Measurements from ENCODE around the gene TBC1D22A. TPM values are rescaled to one million over a fixed set of nuclear protein-coding genes. Genes with fewer than 3 reads are reported as not detected.

TBC1D22A gene
- total and polyA plus RNA-seq, 9 of the 15 experiments (the other 6 are each of a cell fraction or from before 2014, with no cell fraction given) = 0.20 to 11.5 (median 5.2) TPM

GRCh38 chr22:46865052-46865434 is 102.6 kb downstream of the TBC1D22A start (continued):
- TF ChIP-seq, protein P1, sequence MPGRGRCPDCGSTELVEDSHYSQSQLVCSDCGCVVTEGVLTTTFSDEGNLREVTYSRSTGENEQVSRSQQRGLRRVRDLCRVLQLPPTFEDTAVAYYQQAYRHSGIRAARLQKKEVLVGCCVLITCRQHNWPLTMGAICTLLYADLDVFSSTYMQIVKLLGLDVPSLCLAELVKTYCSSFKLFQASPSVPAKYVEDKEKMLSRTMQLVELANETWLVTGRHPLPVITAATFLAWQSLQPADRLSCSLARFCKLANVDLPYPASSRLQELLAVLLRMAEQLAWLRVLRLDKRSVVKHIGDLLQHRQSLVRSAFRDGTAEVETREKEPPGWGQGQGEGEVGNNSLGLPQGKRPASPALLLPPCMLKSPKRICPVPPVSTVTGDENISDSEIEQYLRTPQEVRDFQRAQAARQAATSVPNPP (IDR thresholded peaks at IDR 0.05; ENCODE audit: borderline replicate concordance, insufficient read depth, insufficient read length) = no peak
- TF ChIP-seq, protein P2, sequence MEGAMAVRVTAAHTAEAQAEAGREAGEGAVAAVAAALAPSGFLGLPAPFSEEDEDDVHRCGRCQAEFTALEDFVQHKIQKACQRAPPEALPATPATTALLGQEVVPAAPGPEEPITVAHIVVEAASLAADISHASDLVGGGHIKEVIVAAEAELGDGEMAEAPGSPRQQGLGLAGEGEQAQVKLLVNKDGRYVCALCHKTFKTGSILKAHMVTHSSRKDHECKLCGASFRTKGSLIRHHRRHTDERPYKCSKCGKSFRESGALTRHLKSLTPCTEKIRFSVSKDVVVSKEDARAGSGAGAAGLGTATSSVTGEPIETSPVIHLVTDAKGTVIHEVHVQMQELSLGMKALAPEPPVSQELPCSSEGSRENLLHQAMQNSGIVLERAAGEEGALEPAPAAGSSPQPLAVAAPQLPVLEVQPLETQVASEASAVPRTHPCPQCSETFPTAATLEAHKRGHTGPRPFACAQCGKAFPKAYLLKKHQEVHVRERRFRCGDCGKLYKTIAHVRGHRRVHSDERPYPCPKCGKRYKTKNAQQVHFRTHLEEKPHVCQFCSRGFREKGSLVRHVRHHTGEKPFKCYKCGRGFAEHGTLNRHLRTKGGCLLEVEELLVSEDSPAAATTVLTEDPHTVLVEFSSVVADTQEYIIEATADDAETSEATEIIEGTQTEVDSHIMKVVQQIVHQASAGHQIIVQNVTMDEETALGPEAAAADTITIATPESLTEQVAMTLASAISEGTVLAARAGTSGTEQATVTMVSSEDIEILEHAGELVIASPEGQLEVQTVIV (CRISPR knock-in tag; IDR thresholded peaks at IDR 0.05; ENCODE audit: borderline replicate concordance) = no peak

DNA sequence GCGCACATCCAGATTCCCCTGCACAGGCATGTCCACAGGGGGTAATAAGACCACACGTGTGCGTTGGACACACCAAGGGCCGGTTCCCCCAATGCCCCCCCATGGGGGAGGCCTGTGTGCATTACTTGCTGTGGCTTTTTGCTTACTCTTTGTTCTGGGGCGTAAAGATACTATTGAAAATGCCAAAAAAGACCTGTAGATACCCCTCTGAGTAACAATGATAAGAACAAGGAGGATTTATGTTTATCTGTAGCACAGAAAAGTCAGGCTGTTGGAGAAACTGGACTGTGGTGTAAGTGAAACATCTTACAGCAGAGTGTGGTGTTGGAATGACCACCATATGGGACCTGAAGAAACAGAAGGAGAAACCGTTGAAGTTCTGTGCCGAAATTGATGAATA is 103.2 kb downstream of the TBC1D22A start:
- Histone ChIP-seq H3K27me3 (ENCODE audit: control insufficient read depth in 2 of 2, insufficient read depth in 2 of 2, low read length in 2 of 2) (no peaks in the 10 kb centered on the region), H3K79me2 (ENCODE audit: control insufficient read depth, insufficient read depth, low read length) (no peaks in the 10 kb centered on the region), H3K9me1 (ENCODE audit: control insufficient read depth, insufficient read depth, low read length) (no peaks in the 10 kb centered on the region), H3K27ac (ENCODE audit: extremely low read depth, low read depth, low read length) (no peak overlapping the region), H3K9me3 (replicated peaks; ENCODE audit: control insufficient read depth, insufficient read depth, low read depth, low read length) (no peaks in the 10 kb centered on the region), H3K4me2 (ENCODE audit: insufficient read depth, low read length) (no peak overlapping the region), H3K9ac (ENCODE audit: insufficient read depth in 1 of 2, low read depth in 2 of 2, low read length in 2 of 2) (no peak overlapping the region), H3K36me3 (ENCODE audit: control insufficient read depth, insufficient read depth, low read length) (no peaks in the 10 kb centered on the region), H3K4me1 (replicated peaks in 1 of 2; ENCODE audit: control insufficient read depth in 2 of 2, insufficient read depth in 2 of 2, low read length in 2 of 2) (no peaks in the 10 kb centered on the region; a peak in 2 of 5 replicates), H4K20me1 (replicated peaks; ENCODE audit: control insufficient read depth, insufficient read depth, low read length) (no peaks in the 10 kb centered on the region), H3K4me3 (no peak overlapping the region), H2AFZ (ENCODE audit: low read depth, low read length) (no peak overlapping the region)
- peak; percentile 36; the same call in 1 of the 2 replicates for TF ChIP-seq TCF3 (CRISPR knock-in tag; IDR thresholded peaks at IDR 0.05)
- no peak for TF ChIP-seq SREBF1 (IDR thresholded peaks at IDR 0.05; ENCODE audit: borderline replicate concordance, low read depth, low read length)
- TF ChIP-seq ZNF41 (CRISPR knock-in tag; conservative IDR thresholded peaks at IDR 0.05) = no peak
- peak; percentile 46; the same call in 1 of the 2 replicates for TF ChIP-seq CBFA2T2 (conservative IDR thresholded peaks at IDR 0.05)
- TF ChIP-seq FOXJ2 (tag; IDR thresholded peaks at IDR 0.05) = no peak
- TF ChIP-seq CBFA2T3 (IDR thresholded peaks at IDR 0.05) = peak; percentile 66
- TF ChIP-seq TAL1 (IDR thresholded peaks at IDR 0.05) = peak; percentile 56
- TF ChIP-seq ARID1B (IDR thresholded peaks at IDR 0.05) = peak; percentile 16; the same call in 1 of the 2 replicates
- TF ChIP-seq ETV5 (CRISPR knock-in tag; IDR thresholded peaks at IDR 0.05; ENCODE audit: low read depth) = no peak
- TF ChIP-seq KLF13 (tag; IDR thresholded peaks at IDR 0.05; ENCODE audit: borderline replicate concordance, low read depth) = no peak
- intact Hi-C loops (cut with micrococcal nuclease) (no loop called here), in situ Hi-C loops (cut with MboI) (no loop called here)
- no TSS peak for BruUV-seq (replicated peaks)
- ATAC-seq = no peak
- WGBS (ENCODE audit: insufficient coverage, low coverage, missing lambda C conversion rate) = 34% methylated on average over 7 of the region's 7 CpGs
- DNase-seq (ENCODE audit: extremely low read depth in 1 of 4, low spot score in 3 of 4) = peak in 1 of 4 experiments; percentile 12
- POLR2A ChIA-PET = interaction anchor here (0.7 kb wide), 1 partner anchor 10 kb away, joined by 3 read pairs; no protein-coding TSS in a partner anchor
- FAIRE-seq = no peak
- CTCF ChIA-PET (ENCODE audit: low intra/inter-chr PET ratio) = no interaction called here

Measured in K562 (cell line).